ENCODE measurements around the gene CCDC178. TPM values are rescaled to one million over a fixed set of nuclear protein-coding genes. Genes with fewer than 3 reads are reported as not detected.

Gene CCDC178
- total RNA-seq, 4 donors from 2014 or later = 0.39 to 1.4 TPM; not detected in 2

GRCh38 chr18:32906506-32907310 lies 533.8 kb downstream of the CCDC178 start:
- no peak overlapping the region for H3K4me3 ChIP-seq (ENCODE audit: low read depth, poor library complexity, severe bottlenecking)
- TF ChIP-seq POLR2A (IDR thresholded peaks at IDR 0.05) = no peak
- TF ChIP-seq, protein P1, sequence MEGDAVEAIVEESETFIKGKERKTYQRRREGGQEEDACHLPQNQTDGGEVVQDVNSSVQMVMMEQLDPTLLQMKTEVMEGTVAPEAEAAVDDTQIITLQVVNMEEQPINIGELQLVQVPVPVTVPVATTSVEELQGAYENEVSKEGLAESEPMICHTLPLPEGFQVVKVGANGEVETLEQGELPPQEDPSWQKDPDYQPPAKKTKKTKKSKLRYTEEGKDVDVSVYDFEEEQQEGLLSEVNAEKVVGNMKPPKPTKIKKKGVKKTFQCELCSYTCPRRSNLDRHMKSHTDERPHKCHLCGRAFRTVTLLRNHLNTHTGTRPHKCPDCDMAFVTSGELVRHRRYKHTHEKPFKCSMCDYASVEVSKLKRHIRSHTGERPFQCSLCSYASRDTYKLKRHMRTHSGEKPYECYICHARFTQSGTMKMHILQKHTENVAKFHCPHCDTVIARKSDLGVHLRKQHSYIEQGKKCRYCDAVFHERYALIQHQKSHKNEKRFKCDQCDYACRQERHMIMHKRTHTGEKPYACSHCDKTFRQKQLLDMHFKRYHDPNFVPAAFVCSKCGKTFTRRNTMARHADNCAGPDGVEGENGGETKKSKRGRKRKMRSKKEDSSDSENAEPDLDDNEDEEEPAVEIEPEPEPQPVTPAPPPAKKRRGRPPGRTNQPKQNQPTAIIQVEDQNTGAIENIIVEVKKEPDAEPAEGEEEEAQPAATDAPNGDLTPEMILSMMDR (IDR thresholded peaks at IDR 0.05) = no peak
- WGBS, 2 donors = 63 to 64% methylated on average over 10 of the region's 10 CpGs
- intact Hi-C loops (cut with DNase I; ENCODE audit: low total_unique reads) = no loop called here
- no peak for DNase-seq (ENCODE audit: low spot score in 2 of 2)

GRCh38 chr18:32905651-32906050 lies 534.9 kb downstream of the CCDC178 start:
- TF ChIP-seq POLR2A (IDR thresholded peaks at IDR 0.05) = no peak
- TF ChIP-seq, protein P1 (IDR thresholded peaks at IDR 0.05) = no peak
- H3K4me3 ChIP-seq (ENCODE audit: low read depth, poor library complexity, severe bottlenecking) = no peak overlapping the region
- no peak for DNase-seq (ENCODE audit: low spot score in 2 of 2)
- WGBS, 2 donors = 95 to 96% methylated on average over 5 of the region's 5 CpGs
- intact Hi-C loops (cut with DNase I; ENCODE audit: low total_unique reads) = no loop called here

GRCh38 chr18:32902568-32903330 lies 537.8 kb downstream of the CCDC178 start:
- intact Hi-C loops (cut with DNase I; ENCODE audit: low total_unique reads) = no loop called here
- no peak for DNase-seq (ENCODE audit: low spot score in 2 of 2)
- 70 to 71% methylated on average over 3 of the region's 3 CpGs for WGBS, 2 donors
- no peak overlapping the region for H3K4me3 ChIP-seq (ENCODE audit: low read depth, poor library complexity, severe bottlenecking)
- TF ChIP-seq POLR2A (IDR thresholded peaks at IDR 0.05) = no peak
- TF ChIP-seq, protein P1 (IDR thresholded peaks at IDR 0.05) = no peak

- no peak for DNase-seq (ENCODE audit: low spot score in 2 of 2)
- intact Hi-C loops (cut with DNase I; ENCODE audit: low total_unique reads) = no loop called here
- H3K4me3 ChIP-seq (ENCODE audit: low read depth, poor library complexity, severe bottlenecking) = no peak overlapping the region
- TF ChIP-seq, protein P1 (IDR thresholded peaks at IDR 0.05) = no peak
- TF ChIP-seq POLR2A (IDR thresholded peaks at IDR 0.05) = no peak
- WGBS, 2 donors = 71 to 77% methylated on average over 3 of the region's 3 CpGs
Measured at GRCh38 chr18:32899819-32900218, 540.7 kb downstream of the CCDC178 start.

DNA sequence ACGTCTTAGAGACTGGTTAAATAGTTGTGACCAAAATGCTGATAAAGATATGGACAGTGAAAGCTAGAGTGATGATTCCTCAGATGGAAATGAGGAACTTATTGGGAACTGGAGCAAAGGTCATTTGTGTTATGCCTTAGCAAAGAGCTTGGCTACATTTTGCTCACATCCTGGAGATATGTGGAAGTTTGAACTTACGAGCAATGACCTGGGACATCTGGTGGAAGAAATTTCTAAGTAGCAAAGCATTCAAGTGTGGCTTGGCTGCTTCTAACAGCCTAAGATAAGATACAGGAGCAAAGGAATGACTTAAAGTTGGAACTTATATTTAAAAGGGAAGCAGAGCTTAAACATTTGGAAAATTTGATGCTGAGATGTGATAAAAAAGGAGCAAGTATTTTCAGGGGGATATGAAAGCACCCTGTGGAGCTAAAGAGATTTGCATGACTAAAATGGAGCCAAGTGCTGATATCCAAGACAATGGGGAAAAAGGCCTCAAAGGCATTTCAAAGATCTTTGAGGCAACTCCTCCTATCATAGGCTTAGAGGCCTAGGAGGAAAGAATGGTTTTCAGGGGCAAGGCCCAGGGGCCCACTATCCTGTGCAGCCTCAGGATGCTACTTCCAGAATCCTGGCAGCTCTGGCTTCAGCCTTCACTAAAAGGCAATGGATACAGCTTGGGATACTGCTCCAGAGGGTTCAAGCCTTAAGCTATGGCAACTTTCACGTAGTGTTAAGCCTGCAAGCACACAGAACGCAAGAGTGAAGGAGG lies 543.6 kb downstream of the CCDC178 start:
- intact Hi-C loops (cut with DNase I; ENCODE audit: low total_unique reads) = no loop called here
- no peak overlapping the region for H3K4me3 ChIP-seq (ENCODE audit: low read depth, poor library complexity, severe bottlenecking)
- 62 to 63% methylated on average over 4 of the region's 4 CpGs for WGBS, 2 donors
- TF ChIP-seq, protein P1 (IDR thresholded peaks at IDR 0.05) = no peak
- TF ChIP-seq POLR2A (IDR thresholded peaks at IDR 0.05) = no peak
- DNase-seq (ENCODE audit: low spot score in 2 of 2) = no peak

Data from lower leg skin (tissue), 4 donors.